GM12865 (cell line): ENCODE data around the gene ZNF318.

Source experiments
- DNase-seq: peaks from one replicate; pipeline ENCODE4 v3.0.0; 2010; ENCODE audit warnings: low read depth
- H3K4me3 ChIP-seq: 2 replicates; pipeline ENCODE4 v1.5.1; 2011; ENCODE audit warnings: mild to moderate bottlenecking, low read depth, low read length, control low read depth
- CTCF ChIP-seq: IDR thresholded peaks from 2 replicates; pipeline ENCODE4 v1.5.1; 2011; ENCODE audit warnings: low read length, control low read depth, low read depth, inconsistent platforms; ENCODE audit not compliant: insufficient read depth; ENCODE audit errors: missing control alignments

Gene ZNF318

GRCh38 chr6:43292763-43293318 is 76.6 kb downstream of the ZNF318 start:
- no peak for TF ChIP-seq CTCF
- DNase-seq: no peak
- no peak overlapping the region for H3K4me3 ChIP-seq

GRCh38 chr6:43292341-43292740 is 77.1 kb downstream of the ZNF318 start:
- H3K4me3 ChIP-seq: no peak overlapping the region
- no peak for TF ChIP-seq CTCF
- no peak for DNase-seq

GRCh38 chr6:43291708-43292107 is 77.7 kb downstream of the ZNF318 start:
- H3K4me3 ChIP-seq: no peak overlapping the region
- no peak for DNase-seq
- no peak for TF ChIP-seq CTCF

GRCh38 chr6:43290905-43291355 is 78.5 kb downstream of the ZNF318 start:
- no peak for DNase-seq
- H3K4me3 ChIP-seq: no peak overlapping the region
- TF ChIP-seq CTCF: no peak

GRCh38 chr6:43290339-43290904 is 79.0 kb downstream of the ZNF318 start:
- no peak for TF ChIP-seq CTCF

GRCh38 chr6:43287717-43288679 is 81.4 kb downstream of the ZNF318 start:
- no peak for DNase-seq

More at GRCh38 chr6:43290339-43290904, 79.0 kb downstream of the ZNF318 start:
- DNase-seq: no peak
- no peak overlapping the region for H3K4me3 ChIP-seq

More at GRCh38 chr6:43287717-43288679, 81.4 kb downstream of the ZNF318 start:
- no peak overlapping the region for H3K4me3 ChIP-seq
- TF ChIP-seq CTCF: no peak
